Measurements from ENCODE around the gene BLMH. TPM values are rescaled to one million over a fixed set of nuclear protein-coding genes. Genes with fewer than 3 reads are reported as not detected.

The BLMH gene
- total RNA-seq, 1 donor from 2014 or later = 14.9 TPM

DNA sequence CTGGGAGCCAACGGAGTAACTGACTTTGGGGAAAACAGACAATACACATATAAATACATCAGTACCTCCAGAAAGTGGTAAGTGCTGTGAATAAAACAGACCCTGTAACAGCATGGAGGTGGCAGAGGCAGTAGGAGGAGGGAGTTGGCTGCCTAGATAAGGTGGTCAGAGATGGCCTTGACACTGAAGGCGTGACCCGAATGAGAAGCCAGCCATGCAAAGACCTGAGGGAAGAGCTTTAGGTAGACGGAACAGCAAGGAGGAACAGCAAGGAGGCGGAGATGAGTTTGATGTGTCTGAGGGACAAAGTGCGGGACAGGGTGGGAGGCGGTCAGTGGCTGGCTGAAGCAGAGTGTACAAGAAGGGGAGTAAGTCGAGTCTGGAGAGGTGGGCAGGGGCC, 48.2 kb downstream of the BLMH start:
- Histone ChIP-seq H3K9me3 (replicated peaks) (no peaks in the 10 kb centered on the region), H3K27me3 (ENCODE audit: low read depth) (peaks cover 29% of the 10 kb centered on the region), H3K4me3 (no peak overlapping the region), H3K4me1 (peaks cover 5% of the 10 kb centered on the region), H3K36me3 (peaks cover 23% of the 10 kb centered on the region), H3K27ac (replicated peaks) (no peak overlapping the region)
- intact Hi-C loops (cut with micrococcal nuclease) = no loop called here
- no peak for DNase-seq
- no peak for TF ChIP-seq CTCF (IDR thresholded peaks at IDR 0.05; ENCODE audit: borderline replicate concordance)

DNA sequence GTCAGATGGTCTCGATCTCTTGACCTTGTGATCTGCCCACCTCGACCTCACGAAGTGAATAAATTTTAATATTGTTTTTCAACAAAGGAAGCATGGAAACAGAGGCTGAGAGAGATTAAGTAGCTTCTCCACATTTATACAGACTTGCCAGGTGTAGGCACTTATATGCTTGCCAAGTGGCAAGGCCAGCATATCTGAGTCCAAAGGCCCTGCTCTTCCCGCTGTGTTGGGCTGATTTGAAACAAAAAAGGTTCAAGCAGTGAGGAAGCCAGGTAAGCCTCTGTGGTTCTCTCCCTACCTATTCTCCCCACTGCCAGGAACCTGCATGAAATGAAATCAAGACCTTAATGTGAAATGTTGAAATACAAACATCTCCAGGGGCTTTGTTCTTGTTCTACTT, 48.7 kb downstream of the BLMH start:
- no peak for DNase-seq
- Histone ChIP-seq H3K9me3 (replicated peaks) (no peaks in the 10 kb centered on the region), H3K36me3 (peaks cover 17% of the 10 kb centered on the region), H3K4me3 (no peak overlapping the region), H3K27me3 (ENCODE audit: low read depth) (peaks cover 35% of the 10 kb centered on the region), H3K4me1 (no peaks in the 10 kb centered on the region), H3K27ac (replicated peaks) (no peak overlapping the region)
- no peak for TF ChIP-seq CTCF (IDR thresholded peaks at IDR 0.05; ENCODE audit: borderline replicate concordance)
- intact Hi-C loops (cut with micrococcal nuclease) = no loop called here

DNA sequence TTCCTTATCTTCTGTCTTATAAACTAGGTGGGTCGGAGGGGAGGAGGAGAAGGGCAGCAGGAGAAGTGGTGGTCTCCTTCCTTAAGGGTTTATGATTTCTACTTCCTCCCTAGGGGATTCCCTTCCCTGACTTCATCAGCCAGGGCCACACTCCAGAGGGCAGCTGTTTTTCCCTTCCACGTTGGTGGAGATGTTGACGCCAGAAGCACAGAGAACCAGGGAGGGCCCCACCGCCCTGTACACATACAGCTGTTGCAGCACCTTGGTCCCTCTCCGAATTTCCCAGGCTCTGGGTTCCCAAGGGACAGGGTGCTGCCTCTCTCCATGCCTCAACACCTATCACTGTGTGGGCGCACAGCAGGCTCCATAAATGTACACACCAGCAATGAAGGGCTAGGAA, 50.7 kb downstream of the BLMH start:
- DNase-seq = no peak
- Histone ChIP-seq H3K27me3 (ENCODE audit: low read depth) (peaks cover 52% of the 10 kb centered on the region), H3K4me3 (no peak overlapping the region), H3K9me3 (replicated peaks) (no peaks in the 10 kb centered on the region), H3K36me3 (no peaks in the 10 kb centered on the region), H3K4me1 (peaks cover 14% of the 10 kb centered on the region), H3K27ac (replicated peaks) (no peak overlapping the region)
- intact Hi-C loops (cut with micrococcal nuclease) = no loop called here
- TF ChIP-seq CTCF (IDR thresholded peaks at IDR 0.05; ENCODE audit: borderline replicate concordance) = no peak

- DNase-seq = no peak
- Histone ChIP-seq H3K27me3 (ENCODE audit: low read depth) (peaks cover 60% of the 10 kb centered on the region), H3K27ac (replicated peaks) (no peak overlapping the region), H3K36me3 (no peaks in the 10 kb centered on the region), H3K4me3 (no peak overlapping the region), H3K9me3 (replicated peaks) (no peaks in the 10 kb centered on the region), H3K4me1 (peaks cover 23% of the 10 kb centered on the region)
- intact Hi-C loops (cut with micrococcal nuclease) = no loop called here
- no peak for TF ChIP-seq CTCF (IDR thresholded peaks at IDR 0.05; ENCODE audit: borderline replicate concordance)
These were observed 51.6 kb downstream of the BLMH start for GRCh38 chr17:30240177-30240576.

DNA sequence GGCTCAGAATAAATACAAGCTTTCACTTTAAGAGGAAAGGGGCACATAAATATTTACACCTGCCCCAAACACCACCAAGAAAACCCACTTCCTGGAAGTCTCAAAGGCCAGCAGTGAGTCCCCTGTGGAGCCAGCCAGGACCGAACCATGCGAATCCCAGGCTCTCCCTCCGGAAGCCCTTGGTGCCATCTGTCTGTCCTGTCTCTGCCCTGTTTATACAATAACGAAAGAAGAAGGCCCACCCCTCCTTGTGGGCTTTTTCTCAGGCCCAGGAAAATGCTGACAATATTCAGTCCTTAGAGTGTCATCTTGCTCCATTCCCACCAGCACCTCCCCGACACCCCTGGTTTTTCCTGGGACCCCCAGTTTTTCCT, 52.7 kb downstream of the BLMH start:
- H3K27ac ChIP-seq (replicated peaks) = no peak overlapping the region
- no peak for TF ChIP-seq CTCF (IDR thresholded peaks at IDR 0.05; ENCODE audit: borderline replicate concordance)
- DNase-seq = no peak
- peaks cover 69% of the 10 kb centered on the region for H3K27me3 ChIP-seq (ENCODE audit: low read depth)
- intact Hi-C loops (cut with micrococcal nuclease) = no loop called here
- H3K4me3 ChIP-seq = no peak overlapping the region
- H3K4me1 ChIP-seq = peaks cover 26% of the 10 kb centered on the region
- H3K36me3 ChIP-seq = no peaks in the 10 kb centered on the region
- H3K9me3 ChIP-seq (replicated peaks) = no peaks in the 10 kb centered on the region

All from left ventricle myocardium inferior (tissue), 1 donor.